ENCODE measurements around the gene TBC1D9.

GRCh38 chr4:140602714-140603113 is 153.5 kb downstream of the TBC1D9 start:
- TF ChIP-seq ZNF114 (tag by site-specific recombination; IDR thresholded peaks at IDR 0.05): no peak
- no peak for TF ChIP-seq CTCF (tag by site-specific recombination; IDR thresholded peaks at IDR 0.05)
- no peak for TF ChIP-seq REST (tag by site-specific recombination; IDR thresholded peaks at IDR 0.05)
- no peak for TF ChIP-seq ZNF510 (tag by site-specific recombination; IDR thresholded peaks at IDR 0.05; ENCODE audit: insufficient replicate concordance)
- TF ChIP-seq ZNF549 (tag by site-specific recombination; IDR thresholded peaks at IDR 0.05): no peak
- TF ChIP-seq ZEB2 (tag by site-specific recombination; IDR thresholded peaks at IDR 0.05): no peak
- no peak for TF ChIP-seq ZNF48 (tag by site-specific recombination; IDR thresholded peaks at IDR 0.05)
- no peak for TF ChIP-seq ZNF416 (tag by site-specific recombination; IDR thresholded peaks at IDR 0.05)
- TF ChIP-seq ZNF266 (tag by site-specific recombination; IDR thresholded peaks at IDR 0.05; ENCODE audit: low read depth): no peak
- no peak for TF ChIP-seq YY1 (tag by site-specific recombination; IDR thresholded peaks at IDR 0.05)
- TF ChIP-seq ZNF639 (tag by site-specific recombination; IDR thresholded peaks at IDR 0.05): no peak
- no peak for TF ChIP-seq ZNF274 (IDR thresholded peaks at IDR 0.05; ENCODE audit: low read length)
- TF ChIP-seq ZNF274 (tag by site-specific recombination; IDR thresholded peaks at IDR 0.05; ENCODE audit: borderline replicate concordance): no peak
- no peak for TF ChIP-seq ZNF777 (tag by site-specific recombination; IDR thresholded peaks at IDR 0.05; ENCODE audit: borderline replicate concordance)
- no peak for TF ChIP-seq ZNF670 (tag by site-specific recombination; IDR thresholded peaks at IDR 0.05; ENCODE audit: low read depth)

All from HEK293 (cell line).